Hepatocyte (in vitro differentiated cells): ENCODE measurements around the gene NOVA1. TPM values are rescaled to one million over a fixed set of nuclear protein-coding genes. Genes with fewer than 3 reads are reported as not detected.

Experiments
- DNase-seq: peaks from one replicate; pipeline ENCODE4 v3.0.0-alpha.2; 2016; ENCODE audit warnings: low spot score
- H2AFZ ChIP-seq: fragments of 200-600 bp; sonication (generic); 2 replicates; pipeline ENCODE4 v1.6.0; 2016; ENCODE audit warnings: antibody characterized with exemption, mild to moderate bottlenecking
- H3K27ac ChIP-seq: fragments of 200-600 bp; sonication (generic); 2 replicates; pipeline ENCODE4 v1.5.1; 2016; ENCODE audit warnings: mild to moderate bottlenecking
- H3K27me3 ChIP-seq: fragments of 200-600 bp; sonication (generic); 2 replicates; pipeline ENCODE4 v1.6.1; 2016
- H3K36me3 ChIP-seq: fragments of 200-600 bp; sonication (generic); replicated peaks from 2 replicates; pipeline ENCODE4 v1.5.1; 2016; ENCODE audit warnings: low read depth; ENCODE audit not compliant: insufficient read depth
- H3K4me1 ChIP-seq: fragments of 200-600 bp; sonication (generic); 2 replicates; pipeline ENCODE4 v1.5.1; 2016; ENCODE audit warnings: mild to moderate bottlenecking, moderate library complexity; ENCODE audit not compliant: insufficient read depth
- H3K4me2 ChIP-seq: fragments of 200-600 bp; sonication (generic); 2 replicates; pipeline ENCODE4 v1.6.0; 2016
- H3K4me3 ChIP-seq: fragments of 200-600 bp; sonication (generic); 2 replicates; pipeline ENCODE4 v1.5.1; 2016; ENCODE audit warnings: mild to moderate bottlenecking
- H3K79me2 ChIP-seq: fragments of 200-600 bp; sonication (generic); 2 replicates; pipeline ENCODE4 v1.6.0; 2017; ENCODE audit warnings: mild to moderate bottlenecking
- H3K9me2 ChIP-seq: fragments of 200-600 bp; sonication (generic); replicated peaks from 2 replicates; pipeline ENCODE4 v1.6.0; 2017; ENCODE audit warnings: mild to moderate bottlenecking; ENCODE audit not compliant: insufficient read depth
- H3K9me3 ChIP-seq: fragments of 200-600 bp; sonication (generic); 2 replicates; pipeline ENCODE4 v1.5.1; 2016; ENCODE audit warnings: low read depth, mild to moderate bottlenecking
- H4K20me1 ChIP-seq: fragments of 200-600 bp; sonication (generic); 2 replicates; pipeline ENCODE4 v1.6.0; 2016; ENCODE audit warnings: mild to moderate bottlenecking; ENCODE audit not compliant: insufficient read depth, poor library complexity, severe bottlenecking
- EZH2 ChIP-seq: fragments of 200-600 bp; sonication (generic); IDR thresholded peaks from 2 replicates; pipeline ENCODE4 v1.6.1; 2016; ENCODE audit warnings: antibody characterized with exemption, mild to moderate bottlenecking, borderline replicate concordance
- EZH2phosphoT487 ChIP-seq: fragments of 200-600 bp; sonication (generic); IDR thresholded peaks from one replicate; pipeline ENCODE4 v1.6.1; 2018; ENCODE audit warnings: antibody characterized with exemption, mild to moderate bottlenecking, low read depth, moderate library complexity; ENCODE audit not compliant: unreplicated experiment, severe bottlenecking
- WGBS: methylation state at CpG from one replicate; pipeline ENCODE4 v1.1.6; 2016; ENCODE audit warnings: low lambda C conversion rate; ENCODE audit errors: missing lambda C conversion rate; 5-methylcytosine and 5-hydroxymethylcytosine counted together
- polyA plus RNA-seq: library from polyadenylated mRNA; unstranded; fragments of >200 nt; fragmentation: Nextera tagmentation; extraction: Ambion mirVana; gene quantifications from 2 replicates; pipeline ENCODE4 v1.2.1, GENCODE V29; 2016
- total RNA-seq: library from RNA; depleted of rRNA; stranded (reverse); fragments of >200 nt; gene quantifications from 2 replicates; pipeline ENCODE4 v1.2.3, GENCODE V29; 2014
- TF ChIP-seq, protein P1 (sequence below): fragments of 200-600 bp; sonication (generic); IDR thresholded peaks from 2 replicates; pipeline ENCODE4 v1.5.1; 2016; ENCODE audit warnings: antibody characterized with exemption, mild to moderate bottlenecking; ENCODE audit not compliant: poor library complexity

NOVA1 gene
- total and polyA plus RNA-seq, 2 experiments from 2014 or later, result 1.7 to 2.7 TPM

DNA sequence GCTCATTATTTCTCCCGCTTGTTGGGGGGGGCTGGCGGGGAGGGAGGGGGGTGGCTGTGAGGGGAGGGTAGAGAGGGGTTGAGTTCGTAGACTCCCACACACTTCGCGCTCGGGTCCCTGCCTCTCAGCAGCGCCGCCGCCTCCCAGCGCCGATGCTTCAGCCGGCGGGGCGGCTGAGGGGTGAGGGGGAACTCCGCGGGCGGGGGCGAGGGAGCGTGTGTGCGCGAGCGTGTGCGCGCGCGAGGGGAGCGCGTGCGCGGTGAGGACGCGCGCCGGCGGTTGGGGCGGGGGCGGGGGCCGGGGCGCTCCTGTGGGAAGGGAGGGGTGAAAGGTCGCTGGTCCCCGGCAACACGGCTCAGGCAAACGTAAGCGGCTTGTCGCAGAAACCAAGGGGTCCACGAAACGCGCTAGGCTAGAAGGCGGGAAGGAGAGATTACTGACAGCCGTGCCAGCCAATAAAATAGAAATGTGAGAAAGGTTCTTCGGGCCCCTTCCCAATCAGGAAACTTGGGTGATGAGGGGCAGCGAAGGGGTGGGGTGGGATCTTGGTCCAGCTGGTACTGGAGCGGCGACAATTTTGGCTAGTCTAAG is 343 bp upstream of the NOVA1 start:
- Histone ChIP-seq H3K79me2 (no peaks in the 10 kb centered on the region), H3K9me2 (no peaks in the 10 kb centered on the region), H3K4me1 (no peaks in the 10 kb centered on the region), H3K4me3 (peak overlapping the region; percentile 95), H3K27me3 (peaks cover 27% of the 10 kb centered on the region), H4K20me1 (no peaks in the 10 kb centered on the region), H3K27ac (peak overlapping the region; percentile 72), H3K4me2 (peak overlapping the region; percentile 82), H3K9me3 (no peaks in the 10 kb centered on the region), H3K36me3 (no peaks in the 10 kb centered on the region), H2AFZ (peak overlapping the region; percentile 73)
- TF ChIP-seq EZH2, result no peak
- TF ChIP-seq EZH2phosphoT487, result no peak
- TF ChIP-seq, protein P1, sequence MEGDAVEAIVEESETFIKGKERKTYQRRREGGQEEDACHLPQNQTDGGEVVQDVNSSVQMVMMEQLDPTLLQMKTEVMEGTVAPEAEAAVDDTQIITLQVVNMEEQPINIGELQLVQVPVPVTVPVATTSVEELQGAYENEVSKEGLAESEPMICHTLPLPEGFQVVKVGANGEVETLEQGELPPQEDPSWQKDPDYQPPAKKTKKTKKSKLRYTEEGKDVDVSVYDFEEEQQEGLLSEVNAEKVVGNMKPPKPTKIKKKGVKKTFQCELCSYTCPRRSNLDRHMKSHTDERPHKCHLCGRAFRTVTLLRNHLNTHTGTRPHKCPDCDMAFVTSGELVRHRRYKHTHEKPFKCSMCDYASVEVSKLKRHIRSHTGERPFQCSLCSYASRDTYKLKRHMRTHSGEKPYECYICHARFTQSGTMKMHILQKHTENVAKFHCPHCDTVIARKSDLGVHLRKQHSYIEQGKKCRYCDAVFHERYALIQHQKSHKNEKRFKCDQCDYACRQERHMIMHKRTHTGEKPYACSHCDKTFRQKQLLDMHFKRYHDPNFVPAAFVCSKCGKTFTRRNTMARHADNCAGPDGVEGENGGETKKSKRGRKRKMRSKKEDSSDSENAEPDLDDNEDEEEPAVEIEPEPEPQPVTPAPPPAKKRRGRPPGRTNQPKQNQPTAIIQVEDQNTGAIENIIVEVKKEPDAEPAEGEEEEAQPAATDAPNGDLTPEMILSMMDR, result no peak
- peak; percentile 91 for DNase-seq
- 2% methylated on average over 14 of the region's 54 CpGs for WGBS

DNA sequence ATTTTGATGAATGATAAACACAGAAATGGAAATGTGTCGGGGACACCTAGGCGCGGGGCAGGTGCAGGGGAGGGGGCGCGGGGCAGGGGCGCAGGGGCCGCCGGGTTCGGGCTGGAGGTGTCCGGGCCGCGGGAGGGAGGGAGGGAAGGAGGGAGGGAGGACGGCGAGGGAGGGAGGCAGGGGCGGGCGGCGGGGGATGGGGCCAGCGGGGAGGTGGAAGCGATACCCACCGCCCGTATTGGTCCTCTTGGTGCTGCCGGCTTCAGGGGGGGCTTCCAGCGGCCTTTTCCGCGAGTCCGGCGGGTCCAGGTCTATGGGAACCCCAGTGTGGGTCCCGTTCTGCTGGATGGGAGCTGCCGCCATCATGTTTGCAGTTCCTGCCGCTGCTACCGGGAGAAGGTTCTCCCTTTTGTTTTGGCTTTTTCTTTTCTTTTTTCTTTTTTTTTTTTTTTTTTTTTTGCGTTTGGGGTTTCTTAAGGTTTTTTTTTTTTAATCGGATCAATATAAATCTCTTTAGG is 703 bp downstream of the NOVA1 start:
- Histone ChIP-seq H3K9me2 (no peaks in the 10 kb centered on the region), H3K79me2 (no peaks in the 10 kb centered on the region), H3K9me3 (no peaks in the 10 kb centered on the region), H3K4me3 (peak overlapping the region; percentile 95), H2AFZ (peak overlapping the region; percentile 73), H3K27me3 (peaks cover 27% of the 10 kb centered on the region), H4K20me1 (no peaks in the 10 kb centered on the region), H3K4me2 (peak overlapping the region; percentile 82), H3K36me3 (no peaks in the 10 kb centered on the region), H3K27ac (peak overlapping the region; percentile 72), H3K4me1 (no peaks in the 10 kb centered on the region)
- WGBS, result 0% methylated on average over 16 of the region's 33 CpGs
- TF ChIP-seq EZH2phosphoT487 (no peak), EZH2 (no peak)
- TF ChIP-seq, protein P1, result no peak
- peak; percentile 16 for DNase-seq

DNA sequence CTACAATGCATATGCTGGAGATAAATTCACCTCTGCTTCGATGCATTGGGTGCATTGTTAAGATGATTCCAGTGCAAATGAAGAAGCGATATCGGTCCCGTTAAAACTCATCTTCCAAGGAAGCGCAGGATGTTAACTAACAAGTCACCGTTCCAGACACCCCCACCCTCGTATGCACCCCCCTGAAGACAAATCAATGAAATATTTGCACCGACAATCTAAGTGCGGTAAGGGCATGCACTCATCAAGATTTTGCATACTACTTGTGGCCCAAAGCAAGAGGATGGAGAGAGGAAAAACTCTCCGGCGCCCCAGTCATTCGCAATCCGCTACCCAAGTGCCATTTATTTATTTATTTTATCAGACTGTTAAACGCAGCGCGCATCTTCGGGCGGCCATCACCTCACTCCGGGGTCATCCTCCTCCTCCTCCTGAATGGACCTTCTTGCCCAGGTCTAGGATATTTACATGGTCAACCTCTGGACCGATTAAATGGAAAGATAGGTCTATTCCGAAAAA is 1.2 kb downstream of the NOVA1 start:
- H3K4me2 ChIP-seq, result peak overlapping the region; percentile 82
- under 1% methylated on average over 21 of the region's 21 CpGs for WGBS

More for the DNA sequence above, 1.2 kb downstream of the NOVA1 start:
- peak overlapping the region; percentile 73 for H2AFZ ChIP-seq
- H3K4me3 ChIP-seq, result peak overlapping the region; percentile 95
- no peaks in the 10 kb centered on the region for H3K36me3 ChIP-seq
- peaks cover 27% of the 10 kb centered on the region for H3K27me3 ChIP-seq
- H3K4me1 ChIP-seq, result no peaks in the 10 kb centered on the region
- no peaks in the 10 kb centered on the region for H4K20me1 ChIP-seq
- H3K27ac ChIP-seq, result no peak overlapping the region
- H3K79me2 ChIP-seq, result no peaks in the 10 kb centered on the region
- DNase-seq, result peak; percentile 11
- no peaks in the 10 kb centered on the region for H3K9me3 ChIP-seq
- no peaks in the 10 kb centered on the region for H3K9me2 ChIP-seq
- no peak for TF ChIP-seq EZH2phosphoT487
- TF ChIP-seq EZH2, result no peak
- TF ChIP-seq, protein P1, result no peak
